ENCODE measurements around the gene DDX28.

- TF ChIP-seq CTCF (IDR thresholded peaks at IDR 0.05) (no peak), POLR2A (IDR thresholded peaks at IDR 0.05) (peak in 1 of 4 donors; percentile 13)
Measured at GRCh38 chr16:68065716-68066305, 42.8 kb upstream of the DDX28 start.
